Measurements from ENCODE around the gene PRC1. TPM values are rescaled to one million over a fixed set of nuclear protein-coding genes. Genes with fewer than 3 reads are reported as not detected.

The PRC1 gene
- total RNA-seq, 1 donor from 2014 or later: 18.8 TPM

GRCh38 chr15:90938261-90938660 is 56.1 kb downstream of the PRC1 start:
- Histone ChIP-seq H3K9me3 (ENCODE audit: control insufficient read depth in 3 of 3, low read length in 3 of 3) (no peaks in the 10 kb centered on the region), H3K27ac (ENCODE audit: low read depth, low read length) (no peak overlapping the region), H3K9ac (ENCODE audit: low read depth in 1 of 3, low read length in 3 of 3) (no peak overlapping the region), H3K36me3 (ENCODE audit: control insufficient read depth in 3 of 3, insufficient read depth in 3 of 3, low read length in 3 of 3) (peaks cover 47 to 54% (median 49%) of the 10 kb centered on the region in 3 donors), H3K4me1 (ENCODE audit: control insufficient read depth in 3 of 3, insufficient read depth in 3 of 3, low read length in 3 of 3) (peaks cover 20 to 23% (median 21%) of the 10 kb centered on the region in 3 donors), H3K27me3 (ENCODE audit: control insufficient read depth in 3 of 3, insufficient read depth in 3 of 3, low read length in 3 of 3) (no peaks in the 10 kb centered on the region), H3K4me3 (ENCODE audit: low read length in 3 of 3) (no peak overlapping the region)

- Histone ChIP-seq H3K27me3 (ENCODE audit: control insufficient read depth in 3 of 3, insufficient read depth in 3 of 3, low read length in 3 of 3) (no peaks in the 10 kb centered on the region), H3K27ac (ENCODE audit: low read depth, low read length) (no peak overlapping the region), H3K9me3 (ENCODE audit: control insufficient read depth in 3 of 3, low read length in 3 of 3) (no peaks in the 10 kb centered on the region), H3K4me1 (ENCODE audit: control insufficient read depth in 3 of 3, insufficient read depth in 3 of 3, low read length in 3 of 3) (peaks cover 29 to 33% (median 31%) of the 10 kb centered on the region in 3 donors), H3K4me3 (ENCODE audit: low read length in 3 of 3) (no peak overlapping the region), H3K9ac (ENCODE audit: low read depth in 1 of 3, low read length in 3 of 3) (peak overlapping the region in 2 of 3 donors; percentile 8 to 33), H3K36me3 (ENCODE audit: control insufficient read depth in 3 of 3, insufficient read depth in 3 of 3, low read length in 3 of 3) (peaks cover 33 to 40% (median 35%) of the 10 kb centered on the region in 3 donors)
These were observed 57.5 kb downstream of the PRC1 start for GRCh38 chr15:90936823-90937222.

GRCh38 chr15:90934949-90935751 is 59.2 kb downstream of the PRC1 start, which contains the start of gene UNC45A:
Gene UNC45A, plus strand, starts transcription at chr15:90935285. Its CDS starts 40 bp downstream, at chr15:90935325.
- peaks cover 44 to 47% (median 45%) of the 10 kb centered on the region in 3 donors for H3K4me1 ChIP-seq (ENCODE audit: control insufficient read depth in 3 of 3, insufficient read depth in 3 of 3, low read length in 3 of 3)
- peaks cover 22 to 28% (median 23%) of the 10 kb centered on the region in 3 donors for H3K36me3 ChIP-seq (ENCODE audit: control insufficient read depth in 3 of 3, insufficient read depth in 3 of 3, low read length in 3 of 3)
- H3K9me3 ChIP-seq (ENCODE audit: control insufficient read depth in 3 of 3, low read length in 3 of 3): no peaks in the 10 kb centered on the region
- H3K27me3 ChIP-seq (ENCODE audit: control insufficient read depth in 3 of 3, insufficient read depth in 3 of 3, low read length in 3 of 3): no peaks in the 10 kb centered on the region
- H3K4me3 ChIP-seq (ENCODE audit: low read length in 3 of 3): peak within 1 kb of the TSS; percentile 80 to 86 (median 84)
- H3K27ac ChIP-seq (ENCODE audit: low read depth, low read length): peak within 1 kb of the TSS; percentile 71
- peak within 1 kb of the TSS; percentile 80 to 82 (median 82) for H3K9ac ChIP-seq (ENCODE audit: low read depth in 1 of 3, low read length in 3 of 3)

GRCh38 chr15:90934256-90934948 is 59.9 kb downstream of the PRC1 start:
- no peaks in the 10 kb centered on the region for H3K9me3 ChIP-seq (ENCODE audit: control insufficient read depth in 3 of 3, low read length in 3 of 3)
- H3K4me3 ChIP-seq (ENCODE audit: low read length in 3 of 3): peak overlapping the region; percentile 80 to 86 (median 84)
- H3K36me3 ChIP-seq (ENCODE audit: control insufficient read depth in 3 of 3, insufficient read depth in 3 of 3, low read length in 3 of 3): peaks cover 15 to 21% (median 16%) of the 10 kb centered on the region in 3 donors
- H3K9ac ChIP-seq (ENCODE audit: low read depth in 1 of 3, low read length in 3 of 3): peak overlapping the region; percentile 80 to 82 (median 82)
- H3K27me3 ChIP-seq (ENCODE audit: control insufficient read depth in 3 of 3, insufficient read depth in 3 of 3, low read length in 3 of 3): no peaks in the 10 kb centered on the region
- peaks cover 44 to 47% (median 47%) of the 10 kb centered on the region in 3 donors for H3K4me1 ChIP-seq (ENCODE audit: control insufficient read depth in 3 of 3, insufficient read depth in 3 of 3, low read length in 3 of 3)
- peak overlapping the region; percentile 71 for H3K27ac ChIP-seq (ENCODE audit: low read depth, low read length)

- Histone ChIP-seq H3K9me3 (ENCODE audit: control insufficient read depth in 3 of 3, low read length in 3 of 3) (no peaks in the 10 kb centered on the region), H3K27me3 (ENCODE audit: control insufficient read depth in 3 of 3, insufficient read depth in 3 of 3, low read length in 3 of 3) (no peaks in the 10 kb centered on the region), H3K36me3 (ENCODE audit: control insufficient read depth in 3 of 3, insufficient read depth in 3 of 3, low read length in 3 of 3) (peaks cover 10 to 15% (median 10%) of the 10 kb centered on the region in 3 donors), H3K27ac (ENCODE audit: low read depth, low read length) (no peak overlapping the region), H3K4me3 (ENCODE audit: low read length in 3 of 3) (no peak overlapping the region), H3K4me1 (ENCODE audit: control insufficient read depth in 3 of 3, insufficient read depth in 3 of 3, low read length in 3 of 3) (peaks cover 49 to 52% (median 50%) of the 10 kb centered on the region in 3 donors), H3K9ac (ENCODE audit: low read depth in 1 of 3, low read length in 3 of 3) (no peak overlapping the region)
These were observed 61.0 kb downstream of the PRC1 start for GRCh38 chr15:90933301-90933700.

- no peaks in the 10 kb centered on the region for H3K27me3 ChIP-seq (ENCODE audit: control insufficient read depth in 3 of 3, insufficient read depth in 3 of 3, low read length in 3 of 3)
- peak overlapping the region; percentile 42 to 95 (median 65) for H3K9ac ChIP-seq (ENCODE audit: low read depth in 1 of 3, low read length in 3 of 3)
- H3K4me1 ChIP-seq (ENCODE audit: control insufficient read depth in 3 of 3, insufficient read depth in 3 of 3, low read length in 3 of 3): peaks cover 49 to 52% (median 50%) of the 10 kb centered on the region in 3 donors
- H3K9me3 ChIP-seq (ENCODE audit: control insufficient read depth in 3 of 3, low read length in 3 of 3): no peaks in the 10 kb centered on the region
- H3K4me3 ChIP-seq (ENCODE audit: low read length in 3 of 3): peak overlapping the region in 1 of 3 donors; percentile 94
- H3K27ac ChIP-seq (ENCODE audit: low read depth, low read length): peak overlapping the region; percentile 87
- peaks cover 9 to 12% (median 9%) of the 10 kb centered on the region in 3 donors for H3K36me3 ChIP-seq (ENCODE audit: control insufficient read depth in 3 of 3, insufficient read depth in 3 of 3, low read length in 3 of 3)
These were observed 61.7 kb downstream of the PRC1 start for GRCh38 chr15:90932660-90932991.

- peaks cover 49 to 52% (median 50%) of the 10 kb centered on the region in 3 donors for H3K4me1 ChIP-seq (ENCODE audit: control insufficient read depth in 3 of 3, insufficient read depth in 3 of 3, low read length in 3 of 3)
- H3K27me3 ChIP-seq (ENCODE audit: control insufficient read depth in 3 of 3, insufficient read depth in 3 of 3, low read length in 3 of 3): no peaks in the 10 kb centered on the region
- H3K9ac ChIP-seq (ENCODE audit: low read depth in 1 of 3, low read length in 3 of 3): peak within 1 kb of the TSS; percentile 89 to 95 (median 93)
- H3K36me3 ChIP-seq (ENCODE audit: control insufficient read depth in 3 of 3, insufficient read depth in 3 of 3, low read length in 3 of 3): peaks cover 7 to 12% (median 9%) of the 10 kb centered on the region in 3 donors
- H3K27ac ChIP-seq (ENCODE audit: low read depth, low read length): peak within 1 kb of the TSS; percentile 87
- peak within 1 kb of the TSS; percentile 94 to 97 (median 95) for H3K4me3 ChIP-seq (ENCODE audit: low read length in 3 of 3)
- H3K9me3 ChIP-seq (ENCODE audit: control insufficient read depth in 3 of 3, low read length in 3 of 3): no peaks in the 10 kb centered on the region
These were observed 62.3 kb downstream of the PRC1 start, which contains the start of gene HDDC3 for GRCh38 chr15:90931828-90932659. Gene HDDC3, minus strand, starts transcription at chr15:90932549. Its CDS starts 9 bp downstream, at chr15:90932540.

- H3K4me1 ChIP-seq (ENCODE audit: control insufficient read depth in 3 of 3, insufficient read depth in 3 of 3, low read length in 3 of 3): peaks cover 49 to 51% (median 50%) of the 10 kb centered on the region in 3 donors
- peak overlapping the region; percentile 87 for H3K27ac ChIP-seq (ENCODE audit: low read depth, low read length)
- H3K9me3 ChIP-seq (ENCODE audit: control insufficient read depth in 3 of 3, low read length in 3 of 3): no peaks in the 10 kb centered on the region
- H3K9ac ChIP-seq (ENCODE audit: low read depth in 1 of 3, low read length in 3 of 3): peak overlapping the region; percentile 89 to 95 (median 93)
- no peaks in the 10 kb centered on the region for H3K27me3 ChIP-seq (ENCODE audit: control insufficient read depth in 3 of 3, insufficient read depth in 3 of 3, low read length in 3 of 3)
- H3K4me3 ChIP-seq (ENCODE audit: low read length in 3 of 3): peak overlapping the region; percentile 94 to 97 (median 95)
- H3K36me3 ChIP-seq (ENCODE audit: control insufficient read depth in 3 of 3, insufficient read depth in 3 of 3, low read length in 3 of 3): peaks cover 4 to 7% (median 4%) of the 10 kb centered on the region in 3 donors
These were observed 62.8 kb downstream of the PRC1 start for GRCh38 chr15:90931575-90931827.

GRCh38 chr15:90930861-90931574 is 63.3 kb downstream of the PRC1 start:
- Histone ChIP-seq H3K27ac (ENCODE audit: low read depth, low read length) (peak overlapping the region; percentile 87), H3K27me3 (ENCODE audit: control insufficient read depth in 3 of 3, insufficient read depth in 3 of 3, low read length in 3 of 3) (no peaks in the 10 kb centered on the region), H3K4me1 (ENCODE audit: control insufficient read depth in 3 of 3, insufficient read depth in 3 of 3, low read length in 3 of 3) (peaks cover 44 to 46% (median 45%) of the 10 kb centered on the region in 3 donors), H3K9ac (ENCODE audit: low read depth in 1 of 3, low read length in 3 of 3) (peak overlapping the region in 2 of 3 donors; percentile 88 to 89), H3K4me3 (ENCODE audit: low read length in 3 of 3) (peak overlapping the region; percentile 84 to 89 (median 87)), H3K36me3 (ENCODE audit: control insufficient read depth in 3 of 3, insufficient read depth in 3 of 3, low read length in 3 of 3) (peaks cover 0 to 2% (median under 1%) of the 10 kb centered on the region in 3 donors), H3K9me3 (ENCODE audit: control insufficient read depth in 3 of 3, low read length in 3 of 3) (no peaks in the 10 kb centered on the region)
